ENCODE data around the gene DHFR. TPM values are rescaled to one million over a fixed set of nuclear protein-coding genes. Genes with fewer than 3 reads are reported as not detected.
A peak's percentile ranks its signal among the peaks of the same experiment; 100 is the strongest.

Gene DHFR
- total and polyA plus RNA-seq, 2 donors (not counting 1 experiment from before 2014, with no cell fraction given) = 8.5 to 12.6 TPM

GRCh38 chr5:80654054-80654390 is 761 bp downstream of the DHFR start:
- ChIA-PET POLR2A (no interaction called here), CTCF (no interaction called here)
- peaks cover 15% of the 10 kb centered on the region for H4K20me1 ChIP-seq (ENCODE audit: control insufficient read depth, insufficient read depth, low read length, poor library complexity, severe bottlenecking)
- H3K4me1 ChIP-seq (ENCODE audit: control insufficient read depth in 2 of 2, insufficient read depth in 2 of 2, low read length in 2 of 2) = peaks cover 17 to 21% of the 10 kb centered on the region in 2 donors
- DNase-seq (no peak), ATAC-seq (ENCODE audit: low read depth) (no peak)
- Mint-ChIP-seq H3K4me1 (peaks cover 23% of the 10 kb centered on the region), H3K9me3 (ENCODE audit: insufficient read depth) (no peaks in the 10 kb centered on the region), H3K27ac (no peak overlapping the region), H3K4me3 (peak overlapping the region; percentile 93), H3K27me3 (no peaks in the 10 kb centered on the region)
- intact Hi-C loops (cut with micrococcal nuclease) = loop anchor here (5.0 kb wide), 1 partner anchor 1623 kb away; the partner anchor contains the start of gene RPS23
- no peak for TF ChIP-seq EZH2 (IDR thresholded peaks at IDR 0.05; ENCODE audit: borderline replicate concordance, insufficient read depth, low read depth, low read length, poor library complexity, severe bottlenecking)
- TF ChIP-seq, protein P1, sequence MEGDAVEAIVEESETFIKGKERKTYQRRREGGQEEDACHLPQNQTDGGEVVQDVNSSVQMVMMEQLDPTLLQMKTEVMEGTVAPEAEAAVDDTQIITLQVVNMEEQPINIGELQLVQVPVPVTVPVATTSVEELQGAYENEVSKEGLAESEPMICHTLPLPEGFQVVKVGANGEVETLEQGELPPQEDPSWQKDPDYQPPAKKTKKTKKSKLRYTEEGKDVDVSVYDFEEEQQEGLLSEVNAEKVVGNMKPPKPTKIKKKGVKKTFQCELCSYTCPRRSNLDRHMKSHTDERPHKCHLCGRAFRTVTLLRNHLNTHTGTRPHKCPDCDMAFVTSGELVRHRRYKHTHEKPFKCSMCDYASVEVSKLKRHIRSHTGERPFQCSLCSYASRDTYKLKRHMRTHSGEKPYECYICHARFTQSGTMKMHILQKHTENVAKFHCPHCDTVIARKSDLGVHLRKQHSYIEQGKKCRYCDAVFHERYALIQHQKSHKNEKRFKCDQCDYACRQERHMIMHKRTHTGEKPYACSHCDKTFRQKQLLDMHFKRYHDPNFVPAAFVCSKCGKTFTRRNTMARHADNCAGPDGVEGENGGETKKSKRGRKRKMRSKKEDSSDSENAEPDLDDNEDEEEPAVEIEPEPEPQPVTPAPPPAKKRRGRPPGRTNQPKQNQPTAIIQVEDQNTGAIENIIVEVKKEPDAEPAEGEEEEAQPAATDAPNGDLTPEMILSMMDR (IDR thresholded peaks at IDR 0.05) = no peak
- peak overlapping the region; percentile 76 for H3K4me2 ChIP-seq (replicated peaks; ENCODE audit: low read depth, low read length, poor library complexity, severe bottlenecking)
- no peak overlapping the region for H2AFZ ChIP-seq (ENCODE audit: insufficient read depth, low read depth, low read length, poor library complexity, severe bottlenecking)
- peak overlapping the region in 1 of 2 donors; percentile 24 for H3K27ac ChIP-seq (ENCODE audit: low read length in 2 of 2)
- peak overlapping the region; percentile 50 to 90 (median 74) for H3K4me3 ChIP-seq (ENCODE audit: control extremely low read depth in 1 of 5, extremely low read depth in 1 of 5, insufficient read depth in 1 of 5, low read depth in 2 of 5, low read length in 4 of 5)
- H3K27me3 ChIP-seq (replicated peaks in 1 of 4; ENCODE audit: control extremely low read depth in 1 of 4, control insufficient read depth in 3 of 4, insufficient read depth in 4 of 4, low read length in 3 of 4) = no peaks in the 10 kb centered on the region
- peak overlapping the region; percentile 88 for H3K9ac ChIP-seq (ENCODE audit: low read length)
- H3K36me3 ChIP-seq (replicated peaks in 1 of 2; ENCODE audit: control extremely low read depth in 1 of 2, control insufficient read depth in 1 of 2, extremely low read depth in 1 of 2, insufficient read depth in 2 of 2, low read length in 1 of 2) = peaks cover 2 to 13% of the 10 kb centered on the region in 2 experiments
- H3K79me2 ChIP-seq (ENCODE audit: control insufficient read depth, insufficient read depth, low read length) = peaks cover 27% of the 10 kb centered on the region
- WGBS (ENCODE audit: insufficient coverage) = under 1% methylated on average over 24 of the region's 24 CpGs
- H3K9me3 ChIP-seq (ENCODE audit: control extremely low read depth in 1 of 3, control insufficient read depth in 2 of 3, insufficient read depth in 1 of 3, low read length in 2 of 3) = no peaks in the 10 kb centered on the region

- ChIA-PET POLR2A (no interaction called here), CTCF (no interaction called here)
- H2AFZ ChIP-seq (ENCODE audit: insufficient read depth, low read depth, low read length, poor library complexity, severe bottlenecking) = no peak overlapping the region
- no peaks in the 10 kb centered on the region for H3K9me3 ChIP-seq (ENCODE audit: control extremely low read depth in 1 of 3, control insufficient read depth in 2 of 3, insufficient read depth in 1 of 3, low read length in 2 of 3)
- H3K9ac ChIP-seq (ENCODE audit: low read length) = peak overlapping the region; percentile 88
- H3K27ac ChIP-seq (ENCODE audit: low read length in 2 of 2) = no peak overlapping the region
- ATAC-seq (ENCODE audit: low read depth) (no peak), DNase-seq (no peak)
- H3K4me1 Mint-ChIP-seq = peaks cover 23% of the 10 kb centered on the region
- H4K20me1 ChIP-seq (ENCODE audit: control insufficient read depth, insufficient read depth, low read length, poor library complexity, severe bottlenecking) = peaks cover 15% of the 10 kb centered on the region
- H3K4me2 ChIP-seq (replicated peaks; ENCODE audit: low read depth, low read length, poor library complexity, severe bottlenecking) = peak overlapping the region; percentile 76
- peak overlapping the region; percentile 93 for H3K4me3 Mint-ChIP-seq
- H3K4me3 ChIP-seq (ENCODE audit: control extremely low read depth in 1 of 5, extremely low read depth in 1 of 5, insufficient read depth in 1 of 5, low read depth in 2 of 5, low read length in 4 of 5) = peak overlapping the region in 2 of 5 experiments; percentile 74 to 90
- no peaks in the 10 kb centered on the region for H3K27me3 ChIP-seq (replicated peaks in 1 of 4; ENCODE audit: control extremely low read depth in 1 of 4, control insufficient read depth in 3 of 4, insufficient read depth in 4 of 4, low read length in 3 of 4)
- intact Hi-C loops (cut with micrococcal nuclease) = loop anchor here (5.0 kb wide), 1 partner anchor 1624 kb away; the partner anchor contains the start of gene RPS23
- 59% methylated on average over 6 of the region's 8 CpGs for WGBS (ENCODE audit: insufficient coverage)
- no peaks in the 10 kb centered on the region for H3K27me3 Mint-ChIP-seq
- no peaks in the 10 kb centered on the region for H3K9me3 Mint-ChIP-seq (ENCODE audit: insufficient read depth)
- H3K27ac Mint-ChIP-seq = no peak overlapping the region
- no peak for TF ChIP-seq EZH2 (IDR thresholded peaks at IDR 0.05; ENCODE audit: borderline replicate concordance, insufficient read depth, low read depth, low read length, poor library complexity, severe bottlenecking)
- TF ChIP-seq, protein P1 (IDR thresholded peaks at IDR 0.05) = no peak
- peaks cover 25% of the 10 kb centered on the region for H3K79me2 ChIP-seq (ENCODE audit: control insufficient read depth, insufficient read depth, low read length)
- peaks cover 2 to 13% of the 10 kb centered on the region in 2 experiments for H3K36me3 ChIP-seq (replicated peaks in 1 of 2; ENCODE audit: control extremely low read depth in 1 of 2, control insufficient read depth in 1 of 2, extremely low read depth in 1 of 2, insufficient read depth in 2 of 2, low read length in 1 of 2)
- H3K4me1 ChIP-seq (ENCODE audit: control insufficient read depth in 2 of 2, insufficient read depth in 2 of 2, low read length in 2 of 2) = peaks cover 17 to 21% of the 10 kb centered on the region in 2 donors
These were observed 1.3 kb downstream of the DHFR start for GRCh38 chr5:80653502-80653901.

Data from B cell (primary cell).